Esophagus muscularis mucosa (tissue), 4 donors: ENCODE measurements around the gene IFRD2.

Experiments used
- CTCF ChIP-seq, 3 experiments: fragments of 200-600 bp in 2 of 3; fragments of 450-650 bp in 1 of 3; sonication (generic) in 2 of 3; IDR thresholded peaks; one replicate each; pipeline ENCODE4 v1.5.1; 2017 to 2019; ENCODE audit warnings: antibody characterized with exemption in 3 of 3, mild to moderate bottlenecking in 2 of 3, moderate library complexity in 1 of 3
- EP300 ChIP-seq: sonication (generic); formaldehyde crosslinking; IDR thresholded peaks from one replicate; pipeline ENCODE4 v1.6.1; 2017; ENCODE audit warnings: antibody characterized with exemption
- POLR2A ChIP-seq: fragments of 450-650 bp; IDR thresholded peaks from one replicate; pipeline ENCODE4 v1.6.1; 2017; ENCODE audit warnings: antibody characterized with exemption, moderate library complexity, mild to moderate bottlenecking, low read depth
- POLR2AphosphoS5 ChIP-seq, 2 donors: sonication (generic); formaldehyde crosslinking; IDR thresholded peaks; one replicate each; pipeline ENCODE4 v1.6.1; 2017; ENCODE audit warnings: antibody characterized with exemption in 2 of 2

DNA sequence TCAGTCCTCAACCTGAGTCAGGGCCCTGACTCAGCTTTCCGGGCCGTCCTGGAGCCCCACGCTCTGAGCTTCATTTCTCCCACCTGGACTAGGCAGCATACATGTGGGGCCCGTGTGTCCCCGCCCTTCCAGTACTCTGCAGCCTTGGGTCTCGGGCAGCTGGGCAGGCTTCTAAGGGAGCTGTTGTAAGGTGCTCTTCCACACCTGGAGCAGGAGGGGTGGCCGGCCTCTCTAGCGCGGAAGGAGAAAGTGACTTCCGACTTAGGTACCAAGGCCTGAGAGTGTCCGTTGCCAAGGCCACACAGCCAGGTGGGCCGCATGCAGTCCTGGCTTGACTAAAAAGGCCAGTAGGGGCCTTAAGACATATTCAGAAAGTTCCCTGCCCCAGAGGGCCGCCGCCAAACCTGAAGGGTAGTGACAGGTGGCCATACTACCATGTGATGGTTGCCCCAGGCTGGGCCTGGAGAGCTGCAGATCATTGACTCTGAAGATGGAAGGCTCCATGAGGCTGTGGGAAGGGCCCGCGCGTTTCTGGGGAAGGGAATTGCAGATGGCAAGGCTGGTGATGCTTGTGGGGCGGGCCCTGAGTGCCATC, 32.7 kb downstream of the IFRD2 start:
- TF ChIP-seq EP300 (no peak), CTCF (IDR thresholded peaks at IDR 0.05) (no peak), POLR2A (no peak), POLR2AphosphoS5 (IDR thresholded peaks at IDR 0.05) (no peak)
